Activated CD4-positive, alpha-beta T cell treated with anti-CD3 and anti-CD28 coated beads, Interleukin-2, amount 10 ng/mL, durations not matched to agents 7 days and 5 days (primary cell): Measurements from ENCODE around the gene MRPL39. TPM values are rescaled to one million over a fixed set of nuclear protein-coding genes. Genes with fewer than 3 reads are reported as not detected.

Experiments used
- CTCF ChIA-PET: fragments of 350-600 bp; sonication (Branson Sonifier 250); formaldehyde crosslinking; loops from one replicate; lab custom pipeline; 2021; ENCODE audit warnings: antibody characterized with exemption; lab: Charles Lee
- POLR2A ChIA-PET: fragments of 350-600 bp; sonication (Branson Sonifier 250); formaldehyde crosslinking; loops from one replicate; lab custom pipeline; 2021; ENCODE audit warnings: antibody characterized with exemption; lab: Charles Lee
- DNase-seq: peaks from one replicate; pipeline ENCODE4 v3.0.0-alpha.2; 2020
- H3K27ac Mint-ChIP-seq: one replicate; pipeline ENCODE4 v1.8.0; 2021; ENCODE audit warnings: mild to moderate bottlenecking, moderate library complexity, mixed read lengths
- H3K27me3 Mint-ChIP-seq: one replicate; pipeline ENCODE4 v1.8.0; 2021; ENCODE audit warnings: mixed read lengths
- H3K36me3 Mint-ChIP-seq: one replicate; pipeline ENCODE4 v1.8.0; 2021; ENCODE audit warnings: low read depth, mixed read lengths
- H3K4me1 Mint-ChIP-seq: one replicate; pipeline ENCODE4 v1.8.0; 2021; ENCODE audit warnings: mixed read lengths
- H3K4me3 Mint-ChIP-seq: one replicate; pipeline ENCODE4 v1.8.0; 2021; ENCODE audit warnings: mild to moderate bottlenecking, moderate library complexity, mixed read lengths
- H3K9me3 Mint-ChIP-seq: one replicate; pipeline ENCODE4 v1.8.0; 2021; ENCODE audit warnings: mixed read lengths
- total RNA-seq, 2 experiments: library from RNA; stranded (reverse); gene quantifications; one replicate each; pipeline ENCODE4 v1.2.3, GENCODE V29; 2021

The MRPL39 gene
- total RNA-seq, 2 experiments from 2014 or later: 36.0 to 36.1 TPM

DNA sequence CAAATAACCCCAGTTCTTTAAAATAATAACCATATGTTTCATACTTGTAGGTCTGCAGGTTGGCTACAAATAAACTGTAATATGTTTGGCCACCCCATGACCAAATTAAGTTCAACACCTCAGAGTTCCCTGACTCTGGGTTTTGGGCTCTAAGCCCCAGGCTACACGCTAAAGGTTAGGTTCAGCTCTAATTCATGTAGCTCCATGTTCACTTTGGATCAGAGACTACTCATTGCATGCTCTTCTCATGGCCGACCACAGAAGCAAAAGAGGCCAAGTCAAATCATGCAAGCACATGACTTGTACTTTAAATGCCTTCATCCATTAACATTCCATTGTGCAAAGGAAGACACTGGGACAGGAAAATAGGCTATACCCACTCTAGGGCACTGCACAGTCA lies 66.2 kb downstream of the MRPL39 start:
- CTCF ChIA-PET: interaction anchor here (1.2 kb wide), 1 partner anchor 33 kb away, joined by 4 read pairs; no protein-coding TSS in a partner anchor
- Mint-ChIP-seq H3K9me3 (peaks cover 18% of the 10 kb centered on the region), H3K4me1 (no peaks in the 10 kb centered on the region), H3K27me3 (no peaks in the 10 kb centered on the region), H3K27ac (no peak overlapping the region), H3K36me3 (peaks cover 7% of the 10 kb centered on the region), H3K4me3 (no peak overlapping the region)
- no peak for DNase-seq
- POLR2A ChIA-PET: no interaction called here

DNA sequence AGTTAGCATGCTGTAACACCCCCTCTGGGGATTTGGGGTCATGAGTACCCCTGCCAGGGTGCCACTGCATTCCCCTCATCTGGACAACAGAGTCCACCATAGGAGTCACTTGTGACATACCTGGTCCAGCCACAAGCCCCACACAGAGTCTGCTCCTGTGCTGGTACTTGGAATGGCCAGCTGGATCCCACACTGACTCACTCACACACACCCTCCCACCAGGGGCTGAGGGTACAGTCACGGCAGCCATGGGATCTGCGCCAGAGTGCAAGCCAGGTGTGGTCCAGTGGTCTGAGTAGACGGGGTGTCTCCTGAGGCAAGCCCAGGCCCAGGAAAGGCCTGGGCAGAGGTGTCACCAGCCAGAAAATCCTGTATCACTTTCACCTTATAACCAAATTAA lies 67.7 kb downstream of the MRPL39 start:
- peaks cover 7% of the 10 kb centered on the region for H3K36me3 Mint-ChIP-seq
- H3K4me1 Mint-ChIP-seq: no peaks in the 10 kb centered on the region
- ChIA-PET CTCF (interaction anchor here (0.5 kb wide), 1 partner anchor 13 kb away, joined by 3 read pairs; no protein-coding TSS in a partner anchor), POLR2A (no interaction called here)
- no peak overlapping the region for H3K27ac Mint-ChIP-seq
- DNase-seq: no peak
- no peaks in the 10 kb centered on the region for H3K27me3 Mint-ChIP-seq
- peaks cover 14% of the 10 kb centered on the region for H3K9me3 Mint-ChIP-seq
- H3K4me3 Mint-ChIP-seq: no peak overlapping the region

DNA sequence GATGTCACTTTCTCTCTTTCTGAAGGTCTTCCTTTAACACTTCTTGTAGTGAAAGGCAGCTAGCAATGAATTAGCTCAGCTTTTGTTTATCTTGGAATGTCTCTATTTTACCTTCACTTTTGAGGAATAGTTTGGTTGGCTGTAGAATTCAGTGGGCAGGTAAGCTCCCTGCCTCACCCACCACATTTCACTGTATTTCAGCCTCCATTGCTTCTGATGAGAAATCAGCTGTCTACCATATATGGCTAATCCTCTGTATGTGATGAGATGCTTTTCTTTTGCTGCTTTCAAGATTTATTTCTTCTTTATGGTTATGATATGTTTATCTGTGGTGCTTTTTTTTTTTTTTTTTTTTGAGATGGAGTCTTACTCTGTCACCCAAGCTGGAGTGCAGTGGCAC lies 70.1 kb downstream of the MRPL39 start:
- no peak overlapping the region for H3K27ac Mint-ChIP-seq
- H3K9me3 Mint-ChIP-seq: peaks cover 14% of the 10 kb centered on the region
- no peaks in the 10 kb centered on the region for H3K27me3 Mint-ChIP-seq
- H3K4me1 Mint-ChIP-seq: no peaks in the 10 kb centered on the region
- POLR2A ChIA-PET: no interaction called here
- H3K4me3 Mint-ChIP-seq: no peak overlapping the region
- peaks cover 7% of the 10 kb centered on the region for H3K36me3 Mint-ChIP-seq
- no peak for DNase-seq
- CTCF ChIA-PET: no interaction called here

DNA sequence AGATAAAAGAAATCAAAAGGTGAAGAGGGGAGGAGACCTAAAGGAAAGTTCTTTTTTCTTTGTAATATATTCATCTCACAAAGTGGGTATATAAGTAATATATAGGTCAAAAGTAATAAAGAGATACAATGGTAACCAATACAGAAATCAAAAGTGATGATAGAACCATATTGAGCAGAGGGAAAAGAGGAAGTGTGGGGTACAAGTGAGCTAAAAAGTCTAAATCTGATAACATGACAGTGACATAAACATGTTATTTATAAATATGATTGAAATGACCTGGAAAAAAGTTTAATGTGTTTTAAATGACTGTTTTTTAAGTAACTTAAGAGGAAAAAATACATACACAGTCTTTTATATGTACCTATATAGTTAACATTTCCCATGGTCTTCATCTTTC lies 70.5 kb downstream of the MRPL39 start:
- ChIA-PET POLR2A (no interaction called here), CTCF (no interaction called here)
- Mint-ChIP-seq H3K4me3 (no peak overlapping the region), H3K36me3 (peaks cover 7% of the 10 kb centered on the region), H3K9me3 (peaks cover 14% of the 10 kb centered on the region), H3K4me1 (no peaks in the 10 kb centered on the region), H3K27me3 (no peaks in the 10 kb centered on the region), H3K27ac (no peak overlapping the region)
- DNase-seq: no peak

DNA sequence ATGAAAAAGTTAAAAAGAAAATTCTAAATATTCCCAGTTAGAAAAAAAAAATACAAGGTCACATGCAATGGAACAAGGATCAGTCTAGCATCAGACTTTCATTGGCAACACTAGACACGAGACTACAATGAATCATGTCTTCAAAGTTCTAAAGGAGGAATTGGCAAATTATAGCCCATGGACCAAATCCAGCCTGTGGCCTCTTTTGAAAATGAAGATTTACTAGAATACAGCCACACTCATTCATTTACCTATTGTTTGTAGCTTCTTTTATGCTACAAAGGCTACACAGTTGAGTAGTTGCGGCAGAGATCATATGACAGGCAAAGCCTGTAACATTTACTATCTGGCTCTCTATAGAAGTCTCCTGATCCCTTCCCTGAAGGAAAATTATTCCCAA lies 71.4 kb downstream of the MRPL39 start:
- no peak for DNase-seq
- H3K27ac Mint-ChIP-seq: no peak overlapping the region
- POLR2A ChIA-PET: no interaction called here
- H3K27me3 Mint-ChIP-seq: no peaks in the 10 kb centered on the region
- H3K36me3 Mint-ChIP-seq: peaks cover 7% of the 10 kb centered on the region
- H3K4me3 Mint-ChIP-seq: no peak overlapping the region
- CTCF ChIA-PET: interaction anchor here (0.7 kb wide), 1 partner anchor 59 kb away, joined by 3 read pairs; no protein-coding TSS in a partner anchor
- H3K4me1 Mint-ChIP-seq: no peaks in the 10 kb centered on the region
- H3K9me3 Mint-ChIP-seq: peaks cover 14% of the 10 kb centered on the region

Other genes with a start within 250 kb of the MRPL39 start
- gene JAM2, start 31.8 kb upstream of the MRPL39 start, total RNA-seq: under 1 TPM; 0.05 to 0.23 TPM
- gene ATP5PF, start 127.4 kb upstream of the MRPL39 start, total RNA-seq: 100 to 1,000 TPM; 134 to 143 TPM
- gene GABPA, start 127.5 kb upstream of the MRPL39 start, total RNA-seq: 10 to 100 TPM; 26.9 TPM